Brain microvascular endothelial cell (primary cell): ENCODE measurements around the gene MYRF.

Experiments used
- DNase-seq: peaks from one replicate; pipeline ENCODE4 v3.0.0-alpha.2; 2020
- H3K27ac ChIP-seq: fragments of 250-450 bp; sonication (Bioruptor Pico); 2 replicates; pipeline ENCODE4 v1.5.1; 2020; ENCODE audit warnings: mild to moderate bottlenecking, moderate library complexity
- H3K27me3 ChIP-seq: fragments of 250-450 bp; sonication (Bioruptor Pico); replicated peaks from 2 replicates; pipeline ENCODE4 v1.5.1; 2020; ENCODE audit warnings: mild to moderate bottlenecking
- H3K36me3 ChIP-seq: fragments of 250-450 bp; sonication (Bioruptor Pico); replicated peaks from 2 replicates; pipeline ENCODE4 v1.5.1; 2020; ENCODE audit warnings: mild to moderate bottlenecking
- H3K4me3 ChIP-seq: 2 replicates; pipeline ENCODE4 v1.5.1; 2011; ENCODE audit warnings: low read depth, mild to moderate bottlenecking, control low read depth, low read length, moderate library complexity
- in situ Hi-C: cut with HindIII; loops from 2 replicates; pipeline ENCODE4 v1.10.0; 2017; ENCODE audit warnings: low sequenced_read_pairs, low pct_ligation_motif_present
- TF ChIP-seq, protein P1 (sequence below): IDR thresholded peaks from 2 replicates; pipeline ENCODE4 v1.5.1; 2011; ENCODE audit warnings: low read depth, mild to moderate bottlenecking, moderate library complexity, low read length, control low read depth, inconsistent platforms; ENCODE audit errors: missing control alignments

MYRF gene

DNA sequence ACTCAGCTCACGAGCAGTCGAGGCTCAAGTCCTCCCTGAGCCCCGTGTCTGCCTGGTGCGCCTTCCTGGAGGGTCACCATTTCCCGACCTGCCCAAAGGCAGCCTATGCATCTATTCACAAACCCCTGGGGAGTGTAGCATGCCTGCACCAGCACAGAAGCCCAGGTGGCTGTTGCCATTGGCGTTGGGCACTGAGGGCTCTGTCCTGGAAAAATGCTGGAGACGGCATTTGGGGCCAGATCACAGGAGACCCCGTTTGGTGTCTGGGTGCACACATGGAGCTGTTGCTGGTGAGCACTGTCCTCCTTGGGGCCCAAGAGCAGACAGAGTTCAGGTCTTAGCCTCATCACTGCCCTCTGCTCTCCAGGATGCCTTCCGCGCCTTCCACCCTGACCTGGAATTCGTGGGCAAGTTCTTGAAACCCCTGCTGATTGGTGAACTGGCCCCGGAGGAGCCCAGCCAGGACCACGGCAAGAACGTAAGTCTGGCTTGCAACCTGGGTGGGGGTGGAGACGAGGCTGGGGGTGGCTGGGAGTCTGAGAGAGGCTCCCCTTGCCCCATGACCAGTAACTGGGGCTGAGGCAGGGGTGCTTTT, 85.1 kb downstream of the MYRF start:
- in situ Hi-C loops, result no loop called here
- H3K4me3 ChIP-seq, result no peak overlapping the region
- TF ChIP-seq, protein P1, sequence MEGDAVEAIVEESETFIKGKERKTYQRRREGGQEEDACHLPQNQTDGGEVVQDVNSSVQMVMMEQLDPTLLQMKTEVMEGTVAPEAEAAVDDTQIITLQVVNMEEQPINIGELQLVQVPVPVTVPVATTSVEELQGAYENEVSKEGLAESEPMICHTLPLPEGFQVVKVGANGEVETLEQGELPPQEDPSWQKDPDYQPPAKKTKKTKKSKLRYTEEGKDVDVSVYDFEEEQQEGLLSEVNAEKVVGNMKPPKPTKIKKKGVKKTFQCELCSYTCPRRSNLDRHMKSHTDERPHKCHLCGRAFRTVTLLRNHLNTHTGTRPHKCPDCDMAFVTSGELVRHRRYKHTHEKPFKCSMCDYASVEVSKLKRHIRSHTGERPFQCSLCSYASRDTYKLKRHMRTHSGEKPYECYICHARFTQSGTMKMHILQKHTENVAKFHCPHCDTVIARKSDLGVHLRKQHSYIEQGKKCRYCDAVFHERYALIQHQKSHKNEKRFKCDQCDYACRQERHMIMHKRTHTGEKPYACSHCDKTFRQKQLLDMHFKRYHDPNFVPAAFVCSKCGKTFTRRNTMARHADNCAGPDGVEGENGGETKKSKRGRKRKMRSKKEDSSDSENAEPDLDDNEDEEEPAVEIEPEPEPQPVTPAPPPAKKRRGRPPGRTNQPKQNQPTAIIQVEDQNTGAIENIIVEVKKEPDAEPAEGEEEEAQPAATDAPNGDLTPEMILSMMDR, result no peak
- no peak overlapping the region for H3K27ac ChIP-seq
- no peaks in the 10 kb centered on the region for H3K27me3 ChIP-seq
- H3K36me3 ChIP-seq, result peaks cover 39% of the 10 kb centered on the region
- no peak for DNase-seq
